ENCODE data around the gene LPCAT4. TPM values are rescaled to one million over a fixed set of nuclear protein-coding genes. Genes with fewer than 3 reads are reported as not detected.
A peak's percentile ranks its signal among the peaks of the same experiment; 100 is the strongest.
"Not testable (repeated sequence)": the region's sequence is repeated elsewhere in the genome, so short reads cannot be mapped to it uniquely, and the experiment has no call there.

The LPCAT4 gene
- total and polyA plus RNA-seq, 2 donors (not counting 3 experiments of a cell fraction or from before 2014, with no cell fraction given) = 49.3 to 51.3 TPM

GRCh38 chr15:34408973-34409372 is 42.0 kb upstream of the LPCAT4 start:
- H3K4me1 ChIP-seq (ENCODE audit: control insufficient read depth, extremely low read depth, insufficient read depth, low read length); H3K27ac ChIP-seq (ENCODE audit: insufficient read depth, low read depth, low read length); intact Hi-C loops (cut with micrococcal nuclease); CTCF ChIA-PET; dilution Hi-C loops (cut with MboI; ENCODE audit: extremely low pct_ligation_motif_present, low sequenced_read_pairs); H3K79me2 ChIP-seq (ENCODE audit: control insufficient read depth, insufficient read depth, low read length); H3K36me3 ChIP-seq (ENCODE audit: control insufficient read depth in 2 of 2, extremely low read depth in 1 of 2, insufficient read depth in 2 of 2, low read length in 2 of 2); H3K9me1 ChIP-seq (replicated peaks; ENCODE audit: control insufficient read depth, extremely low read depth, insufficient read depth, low read length); H3K9me3 ChIP-seq (replicated peaks; ENCODE audit: control insufficient read depth, insufficient read depth, low read length); H3K9ac ChIP-seq (replicated peaks; ENCODE audit: extremely low read depth, insufficient read depth, low read length); FAIRE-seq; H4K20me1 ChIP-seq (replicated peaks; ENCODE audit: control insufficient read depth, extremely low read depth, insufficient read depth, low read length); DNase-seq (ENCODE audit: low read depth, low spot score); BruUV-seq (replicated peaks); POLR2A ChIA-PET; H3K4me3 ChIP-seq (replicated peaks in 1 of 3; ENCODE audit: insufficient read depth in 1 of 3, low read depth in 1 of 3, low read length in 3 of 3); H3K4me2 ChIP-seq (ENCODE audit: insufficient read depth, low read length); H3K27me3 ChIP-seq (ENCODE audit: control insufficient read depth in 2 of 2, insufficient read depth in 2 of 2, low read length in 2 of 2); H2AFZ ChIP-seq (ENCODE audit: low read depth, low read length): not testable (repeated sequence)

GRCh38 chr15:34403899-34404298 is 36.9 kb upstream of the LPCAT4 start:
- H3K9me1 ChIP-seq (replicated peaks; ENCODE audit: control insufficient read depth, extremely low read depth, insufficient read depth, low read length); H4K20me1 ChIP-seq (replicated peaks; ENCODE audit: control insufficient read depth, extremely low read depth, insufficient read depth, low read length); H3K36me3 ChIP-seq (ENCODE audit: control insufficient read depth in 2 of 2, extremely low read depth in 1 of 2, insufficient read depth in 2 of 2, low read length in 2 of 2); H3K9ac ChIP-seq (replicated peaks; ENCODE audit: extremely low read depth, insufficient read depth, low read length); BruUV-seq (replicated peaks); DNase-seq (ENCODE audit: low read depth, low spot score); H2AFZ ChIP-seq (ENCODE audit: low read depth, low read length); intact Hi-C loops (cut with micrococcal nuclease); H3K4me1 ChIP-seq (ENCODE audit: control insufficient read depth, extremely low read depth, insufficient read depth, low read length); H3K27ac ChIP-seq (ENCODE audit: insufficient read depth, low read depth, low read length); POLR2A ChIA-PET; dilution Hi-C loops (cut with MboI; ENCODE audit: extremely low pct_ligation_motif_present, low sequenced_read_pairs); H3K4me2 ChIP-seq (ENCODE audit: insufficient read depth, low read length); H3K4me3 ChIP-seq (replicated peaks in 1 of 3; ENCODE audit: insufficient read depth in 1 of 3, low read depth in 1 of 3, low read length in 3 of 3); H3K9me3 ChIP-seq (replicated peaks; ENCODE audit: control insufficient read depth, insufficient read depth, low read length); CTCF ChIA-PET; H3K27me3 ChIP-seq (ENCODE audit: control insufficient read depth in 2 of 2, insufficient read depth in 2 of 2, low read length in 2 of 2); H3K79me2 ChIP-seq (ENCODE audit: control insufficient read depth, insufficient read depth, low read length); FAIRE-seq: not testable (repeated sequence)

GRCh38 chr15:34403160-34403598 is 36.2 kb upstream of the LPCAT4 start:
- CTCF ChIA-PET; H3K9me1 ChIP-seq (replicated peaks; ENCODE audit: control insufficient read depth, extremely low read depth, insufficient read depth, low read length); H3K79me2 ChIP-seq (ENCODE audit: control insufficient read depth, insufficient read depth, low read length); DNase-seq (ENCODE audit: low read depth, low spot score); H2AFZ ChIP-seq (ENCODE audit: low read depth, low read length); dilution Hi-C loops (cut with MboI; ENCODE audit: extremely low pct_ligation_motif_present, low sequenced_read_pairs); H3K4me3 ChIP-seq (replicated peaks in 1 of 3; ENCODE audit: insufficient read depth in 1 of 3, low read depth in 1 of 3, low read length in 3 of 3); H3K4me1 ChIP-seq (ENCODE audit: control insufficient read depth, extremely low read depth, insufficient read depth, low read length); H4K20me1 ChIP-seq (replicated peaks; ENCODE audit: control insufficient read depth, extremely low read depth, insufficient read depth, low read length); H3K4me2 ChIP-seq (ENCODE audit: insufficient read depth, low read length); H3K36me3 ChIP-seq (ENCODE audit: control insufficient read depth in 2 of 2, extremely low read depth in 1 of 2, insufficient read depth in 2 of 2, low read length in 2 of 2); H3K27ac ChIP-seq (ENCODE audit: insufficient read depth, low read depth, low read length); H3K27me3 ChIP-seq (ENCODE audit: control insufficient read depth in 2 of 2, insufficient read depth in 2 of 2, low read length in 2 of 2); BruUV-seq (replicated peaks); POLR2A ChIA-PET; FAIRE-seq; H3K9me3 ChIP-seq (replicated peaks; ENCODE audit: control insufficient read depth, insufficient read depth, low read length); intact Hi-C loops (cut with micrococcal nuclease); H3K9ac ChIP-seq (replicated peaks; ENCODE audit: extremely low read depth, insufficient read depth, low read length): not testable (repeated sequence)

- H3K4me2 ChIP-seq (ENCODE audit: insufficient read depth, low read length); POLR2A ChIA-PET; BruUV-seq (replicated peaks); intact Hi-C loops (cut with micrococcal nuclease); H3K9me1 ChIP-seq (replicated peaks; ENCODE audit: control insufficient read depth, extremely low read depth, insufficient read depth, low read length); dilution Hi-C loops (cut with MboI; ENCODE audit: extremely low pct_ligation_motif_present, low sequenced_read_pairs); DNase-seq (ENCODE audit: low read depth, low spot score); H3K4me1 ChIP-seq (ENCODE audit: control insufficient read depth, extremely low read depth, insufficient read depth, low read length); H4K20me1 ChIP-seq (replicated peaks; ENCODE audit: control insufficient read depth, extremely low read depth, insufficient read depth, low read length); CTCF ChIA-PET; H3K79me2 ChIP-seq (ENCODE audit: control insufficient read depth, insufficient read depth, low read length); H3K27me3 ChIP-seq (ENCODE audit: control insufficient read depth in 2 of 2, insufficient read depth in 2 of 2, low read length in 2 of 2); H2AFZ ChIP-seq (ENCODE audit: low read depth, low read length); H3K4me3 ChIP-seq (replicated peaks in 1 of 3; ENCODE audit: insufficient read depth in 1 of 3, low read depth in 1 of 3, low read length in 3 of 3); H3K27ac ChIP-seq (ENCODE audit: insufficient read depth, low read depth, low read length); H3K36me3 ChIP-seq (ENCODE audit: control insufficient read depth in 2 of 2, extremely low read depth in 1 of 2, insufficient read depth in 2 of 2, low read length in 2 of 2); H3K9me3 ChIP-seq (replicated peaks; ENCODE audit: control insufficient read depth, insufficient read depth, low read length); H3K9ac ChIP-seq (replicated peaks; ENCODE audit: extremely low read depth, insufficient read depth, low read length): not testable (repeated sequence)
- peak; percentile 80 for FAIRE-seq
Observed at GRCh38 chr15:34397637-34398259, 30.8 kb upstream of the LPCAT4 start.

Measured in endothelial cell of umbilical vein (primary cell).